NCI-H1436 (cell line): ENCODE results near the gene CDH9.

Source experiments
- DNase-seq: peaks from one replicate; lab custom pipeline; 2025; lab: John Stamatoyannopoulos, UW

CDH9 gene, protein sequence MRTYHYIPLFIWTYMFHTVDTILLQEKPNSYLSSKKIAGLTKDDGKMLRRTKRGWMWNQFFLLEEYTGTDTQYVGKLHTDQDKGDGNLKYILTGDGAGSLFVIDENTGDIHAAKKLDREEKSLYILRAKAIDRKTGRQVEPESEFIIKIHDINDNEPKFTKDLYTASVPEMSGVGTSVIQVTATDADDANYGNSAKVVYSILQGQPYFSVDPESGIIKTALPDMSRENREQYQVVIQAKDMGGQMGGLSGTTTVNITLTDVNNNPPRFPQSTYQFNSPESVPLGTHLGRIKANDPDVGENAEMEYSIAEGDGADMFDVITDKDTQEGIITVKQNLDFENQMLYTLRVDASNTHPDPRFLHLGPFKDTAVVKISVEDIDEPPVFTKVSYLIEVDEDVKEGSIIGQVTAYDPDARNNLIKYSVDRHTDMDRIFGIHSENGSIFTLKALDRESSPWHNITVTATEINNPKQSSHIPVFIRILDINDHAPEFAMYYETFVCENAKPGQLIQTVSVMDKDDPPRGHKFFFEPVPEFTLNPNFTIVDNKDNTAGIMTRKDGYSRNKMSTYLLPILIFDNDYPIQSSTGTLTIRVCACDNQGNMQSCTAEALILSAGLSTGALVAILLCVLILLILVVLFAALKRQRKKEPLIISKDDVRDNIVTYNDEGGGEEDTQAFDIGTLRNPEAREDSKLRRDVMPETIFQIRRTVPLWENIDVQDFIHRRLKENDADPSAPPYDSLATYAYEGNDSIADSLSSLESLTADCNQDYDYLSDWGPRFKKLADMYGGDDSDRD

DNA sequence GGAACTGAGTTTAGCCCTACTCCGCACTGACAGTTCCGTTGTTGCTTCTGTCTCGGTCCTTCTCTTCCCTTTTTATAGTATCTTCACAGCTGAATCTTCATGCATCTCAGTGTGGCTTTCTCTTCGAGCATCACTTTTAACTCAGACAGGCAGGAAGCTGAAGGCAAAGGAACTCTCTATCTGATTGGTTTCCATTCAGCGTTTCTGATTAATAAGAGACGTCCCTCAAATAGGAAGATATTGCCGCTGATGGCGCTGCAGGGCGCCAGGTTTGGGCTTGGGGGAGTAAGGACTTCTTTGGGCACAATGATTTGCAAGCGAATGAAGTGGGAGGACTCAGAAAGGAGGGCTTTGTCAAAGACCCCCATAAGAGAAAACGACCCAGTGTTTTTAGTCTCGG is at the start of gene CDH9:
TSS of gene CDH9 (minus strand) at position 111 of the 400 bp plus-strand sequence. CDS start 50,253 bp downstream, outside the sequence.
- no peak for DNase-seq

DNA sequence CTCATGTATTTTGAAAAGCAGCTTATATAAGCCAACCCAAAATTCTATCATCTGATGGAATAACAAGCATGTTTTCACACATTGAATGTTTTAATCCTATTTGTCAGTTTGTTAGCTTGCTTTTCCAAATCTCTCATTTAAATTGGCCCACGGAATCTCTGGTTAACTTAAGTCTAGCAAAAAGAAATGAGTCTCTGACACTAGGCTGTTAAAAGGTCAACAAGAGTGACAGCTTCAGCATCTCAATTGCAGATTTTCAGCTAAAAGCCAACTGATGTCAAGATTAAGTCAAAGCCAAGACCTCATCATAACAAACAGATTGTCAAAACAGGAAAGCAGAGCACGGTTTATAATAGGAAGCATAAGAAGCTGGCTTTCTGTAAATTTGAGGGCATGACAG is 49.4 kb upstream of the CDH9 start:
- no peak for DNase-seq

DNA sequence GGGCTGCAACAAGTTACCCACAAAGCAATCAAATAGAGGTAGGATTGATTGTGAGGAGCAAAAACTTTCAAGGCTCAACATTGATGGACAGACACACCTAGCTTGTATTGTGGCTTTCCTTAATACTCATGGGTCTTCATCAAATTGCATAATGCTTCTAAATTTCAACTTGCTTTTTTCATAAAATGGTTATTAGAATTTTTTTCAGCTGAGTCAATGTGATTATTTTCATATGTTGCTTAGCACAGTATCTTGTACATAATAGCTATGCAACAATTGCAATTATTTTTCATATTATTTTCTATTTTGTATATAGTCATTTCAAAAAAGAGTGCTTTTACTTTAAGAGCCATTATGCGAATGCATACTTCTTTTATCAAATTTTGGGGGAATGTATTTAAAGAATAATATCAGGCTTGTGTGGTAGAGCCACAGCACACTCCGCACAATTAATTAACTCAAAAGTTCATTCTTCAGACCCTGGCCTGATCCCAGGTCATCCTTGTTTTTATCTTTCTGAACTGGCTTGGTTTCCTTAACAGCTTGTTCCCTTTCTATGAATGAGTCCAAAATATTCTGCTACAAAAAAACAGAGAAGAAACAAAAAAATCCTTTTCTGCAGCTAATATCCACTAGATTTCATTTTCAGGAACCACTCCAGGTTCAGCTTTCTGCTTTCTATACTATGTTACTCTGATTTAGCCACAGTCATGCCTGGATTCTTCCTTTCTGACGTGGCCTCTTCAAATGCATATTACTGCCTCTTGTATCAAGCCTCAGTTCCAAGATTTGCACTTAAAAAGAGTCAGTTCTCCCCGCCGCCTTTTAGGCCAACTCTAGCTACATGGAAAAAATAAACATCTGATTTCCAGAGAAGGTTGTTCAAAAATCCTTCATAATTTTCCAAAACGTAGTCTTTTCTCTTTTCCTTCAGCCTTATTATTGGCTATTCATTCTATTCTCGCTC is 45.3 kb upstream of the CDH9 start:
- no peak for DNase-seq

DNA sequence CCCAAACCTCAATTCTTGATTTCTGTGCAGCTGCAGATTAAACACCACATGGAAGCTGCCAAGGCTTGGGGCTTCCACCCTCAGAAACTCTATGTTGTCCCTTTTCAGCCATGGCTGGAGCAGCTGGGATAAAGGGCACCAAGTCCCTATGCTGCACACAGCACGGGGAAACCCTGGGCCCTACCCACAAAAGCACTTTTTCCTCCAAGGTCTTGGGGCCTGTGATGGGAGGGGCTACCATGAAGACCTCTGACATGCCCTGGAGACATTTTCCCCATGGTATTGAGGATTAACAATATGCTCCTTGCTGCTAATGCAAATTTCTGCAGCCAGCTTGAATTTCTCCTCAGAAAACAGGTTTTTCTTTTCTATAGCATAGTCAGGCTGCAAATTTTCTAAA is 41.8 kb upstream of the CDH9 start:
- DNase-seq: no peak

DNA sequence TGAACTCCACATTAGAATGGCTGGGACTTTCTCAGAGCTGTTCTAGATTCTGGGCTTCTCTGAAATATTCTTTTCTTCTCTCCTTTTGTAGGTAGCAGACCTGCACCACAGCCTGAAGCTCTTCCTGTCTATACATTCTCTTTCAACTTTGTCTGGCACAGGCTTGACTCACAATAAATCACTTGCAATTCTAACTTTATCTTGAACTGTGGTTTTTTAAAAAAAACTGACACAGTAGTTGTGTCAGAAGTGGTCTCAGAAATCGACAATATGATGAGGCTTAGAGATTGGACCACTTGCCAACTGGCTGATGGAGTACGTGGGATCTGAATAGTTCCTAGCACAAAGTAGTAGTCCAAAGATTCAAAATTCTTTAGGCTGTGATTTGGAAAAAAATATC is 24.1 kb upstream of the CDH9 start:
- DNase-seq: no peak

DNA sequence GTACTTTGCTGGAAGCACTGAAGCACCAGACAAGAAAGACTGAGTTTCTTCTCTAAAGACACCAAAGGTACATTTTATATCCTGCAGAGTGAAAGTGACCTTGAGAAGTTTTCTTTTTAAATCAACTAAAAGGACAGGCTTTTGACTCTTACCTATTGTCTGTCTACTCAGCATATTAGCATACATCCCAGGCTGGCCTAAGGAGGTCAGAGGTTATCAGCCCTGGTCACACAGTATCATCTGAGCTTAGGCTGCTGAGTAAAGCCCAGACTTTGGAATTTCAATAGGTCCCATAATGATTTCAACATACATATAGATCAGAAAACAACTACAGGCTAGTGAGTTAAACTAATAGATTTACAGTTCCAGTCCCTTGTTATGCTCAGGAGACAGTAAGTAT is 10.1 kb upstream of the CDH9 start:
- no peak for DNase-seq

DNA sequence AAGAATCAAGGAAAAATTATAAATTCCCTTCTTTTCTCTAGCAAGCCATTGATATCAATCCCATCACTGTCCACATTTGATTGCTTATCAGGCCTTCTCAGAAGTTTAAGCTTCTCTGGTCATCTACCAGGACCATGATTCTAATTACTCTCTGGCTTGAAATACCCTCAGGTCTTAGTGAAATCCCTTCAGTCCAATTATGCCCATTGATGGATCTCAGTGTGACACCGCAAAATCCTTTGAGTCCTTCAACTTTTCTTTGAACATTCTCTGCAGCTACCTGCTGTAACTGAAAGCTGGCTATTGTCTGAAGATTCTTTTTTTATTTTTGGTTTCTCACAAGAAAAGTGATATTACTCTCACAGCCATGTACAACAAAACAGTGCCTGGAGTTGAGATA is 3.0 kb upstream of the CDH9 start:
- no peak for DNase-seq

DNA sequence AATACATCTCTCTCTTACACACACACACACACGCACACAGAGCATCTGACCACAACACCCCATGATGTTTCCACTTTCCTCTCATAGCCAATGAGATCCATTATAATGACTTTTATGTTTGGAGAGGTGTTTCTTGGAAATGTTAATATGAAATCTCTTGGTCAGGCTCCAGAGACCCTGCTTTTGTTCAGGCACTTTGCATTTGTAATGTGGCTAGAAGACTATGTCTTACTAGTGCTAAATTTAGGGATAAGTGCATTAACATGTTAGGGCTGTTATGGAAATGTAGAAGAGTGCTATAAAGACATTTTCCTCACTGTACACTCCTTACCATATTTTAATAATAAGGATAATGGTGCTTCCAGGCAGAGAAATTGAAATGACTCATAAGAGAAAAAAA is 3.8 kb downstream of the CDH9 start:
- DNase-seq: no peak

DNA sequence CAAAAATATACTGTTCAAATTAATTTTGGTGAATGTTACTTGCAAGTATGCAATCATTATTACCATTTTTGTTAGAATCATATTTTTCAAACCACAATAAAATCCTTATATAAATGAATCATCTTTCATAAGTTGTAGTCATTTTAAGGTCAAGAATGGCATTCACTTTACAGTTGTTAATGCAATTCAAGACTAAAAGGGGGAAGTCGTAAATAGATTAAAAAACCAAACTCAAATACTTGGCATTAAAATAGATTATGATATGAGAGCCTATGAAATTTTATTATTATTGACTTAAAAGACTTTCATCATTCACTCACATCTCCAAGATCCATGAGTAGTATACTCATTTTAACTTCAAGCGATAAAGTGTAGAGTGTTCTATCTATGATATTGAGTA is 11.6 kb downstream of the CDH9 start:
- no peak for DNase-seq

DNA sequence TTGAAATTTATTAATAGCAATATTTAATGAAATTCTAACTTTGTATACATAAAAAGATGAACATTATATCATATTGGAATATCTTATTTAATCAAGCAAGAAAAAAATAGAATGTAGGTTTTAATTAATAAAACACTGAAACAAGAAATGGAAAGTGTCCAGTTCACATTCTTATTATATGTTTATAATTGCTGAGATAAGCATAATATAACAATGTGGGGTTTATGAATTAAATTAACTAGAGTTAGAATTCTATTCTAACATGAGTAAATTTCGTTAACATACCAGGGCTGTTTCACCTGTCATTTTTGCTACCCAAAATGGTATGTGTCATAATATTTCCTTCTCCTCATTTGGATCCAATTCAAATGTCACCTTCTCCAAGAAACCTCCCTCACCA is 12.3 kb downstream of the CDH9 start:
- DNase-seq: no peak

DNA sequence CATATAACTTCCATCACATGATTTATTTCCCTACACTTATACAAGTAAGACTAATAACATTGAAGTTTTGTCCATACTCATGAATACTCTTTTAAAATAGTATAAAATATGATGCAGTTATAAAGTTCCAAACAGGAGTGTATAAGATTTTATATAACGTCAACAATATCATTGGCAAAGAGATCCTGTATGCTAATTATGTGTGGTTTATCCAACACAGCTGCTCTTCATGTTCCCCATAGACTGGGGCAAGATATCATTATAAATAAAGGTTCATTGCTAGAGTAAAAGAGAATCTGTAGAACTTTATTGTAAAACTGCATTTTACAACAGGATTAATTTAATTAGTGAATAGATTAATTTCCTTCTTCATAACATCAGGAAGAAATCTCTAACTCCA is 16.9 kb downstream of the CDH9 start:
- DNase-seq: no peak

DNA sequence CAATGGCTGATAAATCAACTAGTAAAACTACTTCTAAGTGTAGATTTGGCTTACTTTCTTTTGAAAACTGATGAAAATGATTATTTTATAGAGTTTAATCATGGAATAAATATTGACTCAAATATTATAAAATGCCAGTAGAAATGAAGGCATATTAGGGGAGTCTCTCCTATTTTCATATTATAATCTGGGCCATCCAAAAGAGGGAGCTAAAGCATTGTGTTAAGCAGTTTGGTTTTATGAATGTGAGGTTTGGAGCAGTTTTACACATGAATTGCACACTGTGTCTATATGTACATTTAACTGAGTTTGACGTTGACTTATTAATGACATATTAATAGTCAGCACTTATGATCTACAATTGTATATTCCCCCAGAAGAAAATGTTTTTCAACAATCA is 17.4 kb downstream of the CDH9 start:
- DNase-seq: peak; percentile 8

DNA sequence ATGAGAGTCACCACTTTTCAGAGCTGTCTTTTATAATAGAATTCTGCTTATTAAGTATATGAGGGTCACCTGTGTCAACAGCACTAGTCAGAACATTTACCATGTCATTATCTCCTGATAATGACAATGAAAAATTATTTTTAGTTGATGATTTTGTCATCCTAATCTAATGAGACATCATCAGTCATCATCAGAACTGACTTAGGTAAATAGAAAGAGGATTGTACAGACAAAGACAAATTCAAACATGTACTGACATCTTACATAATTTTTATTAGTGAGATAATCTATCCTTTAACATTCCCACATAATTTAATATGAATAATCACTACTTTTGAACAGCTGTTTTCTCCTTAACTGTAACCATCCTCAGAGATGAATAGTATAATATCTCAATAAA is 22.6 kb downstream of the CDH9 start:
- DNase-seq: peak; percentile 5

DNA sequence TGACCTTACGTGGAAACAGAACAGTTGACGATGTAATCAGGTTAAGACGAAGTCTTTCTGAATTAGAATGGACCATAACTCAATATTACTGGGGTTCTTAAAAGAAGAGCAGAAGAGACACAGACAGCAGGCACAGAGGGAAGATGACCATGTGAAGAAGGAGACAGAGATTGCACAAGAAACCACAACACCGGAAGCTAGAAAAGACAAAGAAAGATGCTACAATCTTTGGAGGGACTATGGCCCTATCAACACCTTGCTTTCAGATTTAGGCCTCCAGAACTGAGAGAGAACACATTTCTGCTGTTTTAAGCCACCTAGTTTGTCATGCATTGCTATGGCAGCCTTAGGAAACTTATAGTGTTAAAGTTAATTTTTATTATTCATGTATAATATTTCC is 27.1 kb downstream of the CDH9 start:
- DNase-seq: no peak

DNA sequence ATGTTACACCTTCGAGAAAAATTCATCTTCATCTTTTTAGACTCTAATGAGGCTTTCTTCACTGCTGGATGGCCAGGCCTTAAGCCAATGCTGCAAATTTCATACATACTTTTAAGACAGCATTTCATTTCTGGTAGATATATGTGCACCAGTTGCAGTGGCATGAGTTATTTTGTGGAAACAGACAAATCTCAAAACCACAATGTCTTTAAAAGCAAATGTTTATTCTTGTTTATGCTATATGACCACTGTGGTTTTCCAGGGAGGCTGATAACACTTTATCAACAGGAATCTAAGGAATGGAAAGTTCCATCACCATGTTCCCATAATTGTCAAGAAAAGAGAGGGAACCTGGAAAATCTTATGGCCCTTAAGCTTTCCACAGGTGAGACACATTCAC is 27.7 kb downstream of the CDH9 start:
- no peak for DNase-seq

DNA sequence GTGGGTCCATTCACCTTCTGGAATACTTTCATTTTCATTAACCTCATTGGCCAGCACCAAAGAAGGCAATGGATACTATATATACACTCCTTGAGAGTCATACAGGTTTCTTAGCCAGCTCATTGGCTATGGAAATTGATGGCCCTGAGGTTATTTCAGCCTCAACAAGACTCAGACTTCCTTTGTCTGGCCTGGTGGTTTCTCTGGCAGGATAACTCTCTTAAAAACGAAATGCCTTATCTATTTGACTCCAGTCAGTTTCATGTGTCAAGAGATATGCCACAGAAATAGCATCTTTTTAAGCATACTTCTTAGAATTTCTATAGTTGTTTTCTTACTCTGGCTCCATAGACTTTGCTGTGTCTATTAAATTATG is 28.9 kb downstream of the CDH9 start:
- DNase-seq: no peak

DNA sequence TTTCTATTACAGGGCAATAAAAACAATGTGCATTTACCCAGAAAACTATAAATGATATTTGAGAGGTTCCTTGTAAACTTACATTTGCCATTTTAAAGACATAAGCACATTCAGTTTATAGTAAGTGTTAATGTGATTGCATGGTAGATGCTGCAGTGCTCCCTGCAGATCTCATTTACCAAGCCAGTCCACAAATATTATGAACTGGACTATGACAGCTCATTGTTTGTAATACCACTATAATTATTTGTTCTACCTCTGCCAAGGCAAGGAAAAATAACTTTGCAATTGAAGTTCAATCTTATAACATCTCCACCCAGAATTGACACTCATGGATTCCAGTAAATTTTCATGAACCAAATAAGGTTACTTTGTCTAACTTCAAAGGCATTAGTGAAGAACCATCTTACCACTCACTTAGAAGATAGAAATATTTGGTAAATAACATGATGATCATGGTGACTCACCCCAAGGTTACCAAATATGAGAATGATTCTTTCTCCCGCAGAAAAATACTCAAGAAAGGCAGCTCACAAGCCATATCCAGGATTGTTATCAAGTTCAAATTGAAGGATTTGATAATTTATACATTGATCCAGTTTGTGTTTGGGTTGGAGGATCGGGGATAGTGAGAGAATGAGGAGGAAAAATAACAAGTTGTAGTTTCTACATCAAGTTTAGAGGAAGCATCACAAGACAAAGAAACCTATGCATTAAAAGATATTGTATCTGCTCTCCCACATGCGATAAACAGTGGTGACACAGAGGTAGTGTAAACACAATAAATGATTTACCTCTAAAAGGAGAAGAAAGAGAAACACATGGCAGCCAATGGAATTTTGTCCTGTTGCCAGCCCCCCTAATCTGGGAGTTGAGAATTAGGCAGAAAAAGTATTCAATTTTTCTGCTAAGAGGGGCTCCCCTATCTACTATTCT is 29.5 kb downstream of the CDH9 start:
- no peak for DNase-seq

DNA sequence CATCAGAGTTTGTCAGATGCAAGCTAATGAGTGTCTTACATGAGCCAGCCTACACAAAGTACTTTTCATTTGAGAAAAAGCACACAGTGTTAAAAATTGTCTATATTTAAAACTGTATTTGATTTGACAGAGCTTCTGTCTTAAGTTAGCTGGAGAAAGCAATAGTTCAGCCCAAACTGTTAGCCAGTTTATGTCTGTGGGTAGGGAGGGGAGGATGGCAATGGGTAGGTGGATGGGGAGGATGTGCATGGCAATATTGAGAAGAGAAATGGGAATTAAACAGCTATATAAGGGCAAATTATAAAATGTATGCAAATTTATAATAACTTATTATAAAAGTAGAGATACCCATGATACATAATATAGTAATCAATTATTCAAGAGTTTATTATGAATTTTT is 31.3 kb downstream of the CDH9 start:
- DNase-seq: no peak

DNA sequence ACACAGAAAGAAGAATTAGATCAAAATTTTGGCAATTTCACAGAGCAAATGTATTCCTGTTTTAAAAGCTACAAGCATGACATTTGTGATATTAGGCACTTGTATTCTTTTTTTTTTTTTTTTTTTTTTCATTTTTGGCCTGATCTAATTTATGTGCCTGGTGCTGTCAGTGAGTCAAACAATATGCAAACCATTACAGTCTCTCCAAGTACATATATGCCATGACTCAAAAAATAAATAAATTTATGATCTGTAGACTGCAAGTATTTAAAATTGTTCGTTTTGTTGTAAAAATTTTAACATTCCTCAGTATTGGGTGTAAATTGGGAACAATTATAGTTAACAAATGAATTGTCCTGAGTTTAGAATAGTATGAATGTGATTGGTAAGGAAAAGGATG is 51.4 kb downstream of the CDH9 start:
- no peak for DNase-seq

DNA sequence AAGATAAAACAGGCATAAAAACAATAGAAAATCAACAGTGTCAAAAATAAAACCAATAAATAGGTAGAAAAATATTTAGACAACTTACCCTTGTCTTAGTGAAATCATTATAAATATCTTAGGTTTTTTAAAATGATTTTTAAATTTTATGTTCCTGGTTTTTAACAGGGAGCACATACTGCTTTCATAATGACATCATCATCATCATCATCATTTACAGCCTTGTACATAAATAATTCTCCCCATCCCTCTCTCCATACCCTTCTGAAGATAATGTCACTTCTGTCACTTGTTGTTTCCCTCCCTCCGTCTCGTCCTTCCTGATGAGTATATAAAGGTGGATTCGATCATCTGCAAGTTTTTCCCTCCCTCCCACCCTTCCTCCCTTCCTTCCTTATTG is 56.6 kb downstream of the CDH9 start:
- DNase-seq: no peak

DNA sequence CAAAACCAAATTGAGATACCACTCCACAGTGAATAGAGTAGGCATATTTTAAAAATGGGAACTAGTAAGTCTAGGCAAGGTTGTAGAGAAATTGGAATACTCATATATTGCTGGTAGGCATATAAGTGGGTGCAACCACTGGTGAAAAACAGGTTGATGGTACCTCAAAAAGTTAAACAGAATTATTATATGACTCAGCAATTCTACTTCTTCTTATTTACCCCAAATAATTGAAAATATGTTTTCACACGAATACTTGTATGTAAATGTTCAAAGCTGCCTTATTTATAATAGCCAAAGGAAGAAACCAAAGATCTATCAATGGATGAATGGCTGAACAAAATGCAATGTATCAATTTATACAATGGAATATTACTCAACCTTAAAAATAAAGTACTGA is 79.1 kb downstream of the CDH9 start:
- DNase-seq: no peak
